Left colon (tissue), 2 donors: Measurements from ENCODE around the gene PACSIN3. TPM values are rescaled to one million over a fixed set of nuclear protein-coding genes. Genes with fewer than 3 reads are reported as not detected.
"Not testable (repeated sequence)": the region's sequence is repeated elsewhere in the genome, so short reads cannot be mapped to it uniquely, and the experiment has no call there.

Experiments used
- ATAC-seq: fragments of 200-7000 bp; cut with Tn5 transposase; one replicate; pipeline ENCODE4 v1.9.1; 2020; ENCODE audit warnings: mild to moderate bottlenecking, moderate library complexity
- DNase-seq, 2 donors: peaks; one replicate each; pipeline ENCODE4 v3.0.0-alpha.2; 2020
- intact Hi-C, 2 donors: fragments of 100-400 bp; cut with DNase I in 1 of 2; cut with micrococcal nuclease in 1 of 2; formaldehyde crosslinking; loops; one replicate each; pipeline versions ENCODE4 v1.11.2 to v1.14.0; 2022; cut with DNase I, micrococcal nuclease
- long read RNA-seq: library from polyadenylated mRNA; unstranded; transcript quantifications from one replicate; pipeline ENCODE4 v2.0.0, GENCODE V29; 2021
- total RNA-seq, 2 donors: library from RNA; stranded (reverse); fragmentation: NEBNext Ultra II Directional; extraction: Animal tissue kit (Norgen Biotek cat#: 25700); gene quantifications; one replicate each; pipeline ENCODE4 v1.2.1, GENCODE V29; 2021
- donor health status: DM: no; HTN: no; CAD: no.
- donor health status: DM: yes; HTN: yes; CAD: no.

PACSIN3 gene
- 1 to 10 TPM; 2.2 to 7.1 TPM for total RNA-seq
- long read RNA-seq, partial matches to known transcripts = 0 of 4 reads
- long read RNA-seq, other reads (novel, unspliced or antisense) = 1 of 4 reads

DNA sequence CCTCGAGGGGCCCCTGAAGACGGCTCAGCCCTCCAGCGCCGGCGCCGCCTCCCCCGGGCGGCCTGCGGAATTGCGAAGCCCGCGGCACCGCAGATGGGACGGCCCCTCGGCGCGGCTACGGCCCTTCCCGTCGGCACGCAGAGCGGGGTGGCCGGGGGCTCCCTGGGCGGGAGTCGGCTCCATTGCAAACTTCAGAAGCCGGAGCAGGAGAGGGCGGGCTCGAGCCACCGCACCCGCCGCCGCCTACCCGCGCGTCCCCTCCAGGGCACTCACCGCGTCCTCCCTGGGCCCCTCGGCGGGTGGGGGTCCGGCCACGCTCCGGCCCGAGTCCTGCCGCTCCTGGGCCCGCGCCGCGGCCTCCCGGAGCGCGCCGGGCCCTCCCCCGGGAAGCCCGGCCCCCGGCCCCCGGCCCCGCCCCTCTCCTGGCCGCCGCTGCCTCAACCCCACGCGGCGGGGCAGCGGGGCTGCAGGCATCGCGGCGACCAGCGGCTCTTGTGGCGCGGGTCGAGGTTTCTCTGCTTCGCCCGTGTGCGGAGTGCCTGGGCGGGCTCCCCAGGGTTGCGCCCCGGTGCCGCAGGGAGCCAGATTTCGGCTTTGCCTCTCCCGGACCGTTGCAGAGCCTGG, at the start of gene PACSIN3:
PACSIN3 (minus strand) TSS at position 359 of the 624 bp plus-strand sequence. CDS start 3,707 bp downstream, outside the sequence.
- ATAC-seq (peak; percentile 71), DNase-seq (peak in 1 of 2 donors; percentile 48)
- intact Hi-C loops = no loop called here

GRCh38 chr11:47235163-47235562, 48.9 kb upstream of the PACSIN3 start:
- DNase-seq (no peak), ATAC-seq (no peak)
- intact Hi-C loops = no loop called here

GRCh38 chr11:47234669-47235100, 48.5 kb upstream of the PACSIN3 start:
- ATAC-seq = peak; percentile 66
- DNase-seq = peak; percentile 52 to 56
- intact Hi-C loops = no loop called here

GRCh38 chr11:47233989-47234668, 47.9 kb upstream of the PACSIN3 start:
- DNase-seq = no peak
- intact Hi-C loops = no loop called here
- peak; percentile 76 for ATAC-seq

DNA sequence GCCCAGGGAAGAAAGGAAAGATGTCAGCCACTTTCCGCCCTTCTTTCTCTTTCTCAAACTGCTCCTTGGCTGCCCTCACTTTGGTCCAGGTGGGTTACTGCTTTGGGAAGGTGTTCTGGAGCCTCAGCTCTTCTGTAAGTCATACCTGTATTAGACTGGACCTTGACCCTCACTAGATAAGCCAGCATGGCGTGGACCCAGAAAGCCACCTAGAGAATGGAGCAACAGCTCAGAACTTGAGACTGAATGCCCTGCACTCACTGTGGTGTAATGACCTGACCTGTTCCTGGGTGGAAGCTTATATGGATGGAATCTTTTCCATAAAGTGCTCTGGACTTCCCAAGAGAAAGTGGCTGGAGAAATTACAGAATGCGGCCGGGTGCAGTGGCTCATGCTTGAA, 46.8 kb upstream of the PACSIN3 start:
- ATAC-seq = peak; percentile 14
- no peak for DNase-seq
- intact Hi-C loops = no loop called here

DNA sequence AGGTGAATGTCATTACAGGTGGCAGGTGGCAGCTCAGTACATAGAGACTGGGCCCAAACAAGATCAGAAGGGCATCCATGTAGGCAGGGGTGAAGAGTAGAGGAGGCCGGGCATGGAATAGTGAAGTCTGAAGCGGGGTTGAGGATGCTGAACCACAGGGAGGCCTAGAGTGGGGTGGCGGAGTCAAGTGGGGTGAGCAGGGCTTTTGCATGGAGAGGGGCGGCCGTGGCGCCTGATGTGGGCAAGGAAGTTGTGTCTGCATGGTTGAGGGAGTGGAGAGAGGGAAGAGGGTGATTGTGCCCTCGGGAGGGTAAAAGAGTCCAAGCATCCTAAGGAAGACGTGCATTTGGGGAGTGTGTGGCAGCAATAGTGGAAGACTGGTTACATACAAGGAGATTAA, 42.9 kb upstream of the PACSIN3 start:
- intact Hi-C loops = no loop called here
- DNase-seq (no peak), ATAC-seq (no peak)

- intact Hi-C loops = no loop called here
- ATAC-seq = no peak
- DNase-seq = no peak
These were observed 39.5 kb upstream of the PACSIN3 start for GRCh38 chr11:47225552-47226400.

- DNase-seq (no peak), ATAC-seq (no peak)
- intact Hi-C loops = no loop called here
These were observed 36.5 kb upstream of the PACSIN3 start for GRCh38 chr11:47222696-47223095.

DNA sequence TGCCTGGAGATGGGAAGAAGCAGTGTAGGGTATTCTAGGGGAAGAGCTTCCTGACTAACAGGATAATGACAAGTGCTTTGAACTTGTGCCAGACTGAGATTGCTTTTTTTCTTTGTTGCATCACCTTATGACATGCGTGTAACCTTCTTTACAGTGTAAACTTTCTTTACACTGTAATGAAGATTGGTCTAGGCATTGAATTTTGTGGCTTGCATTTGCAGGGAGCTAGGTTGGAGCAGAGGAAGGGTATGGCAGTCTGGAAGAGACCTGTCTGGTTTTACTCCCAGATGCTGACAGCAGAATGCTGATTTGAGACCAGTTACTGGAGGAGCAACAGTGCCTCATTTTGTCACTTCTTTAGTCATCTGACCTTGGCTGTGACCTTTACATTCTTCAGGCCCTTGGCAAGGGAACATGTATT, 34.2 kb upstream of the PACSIN3 start:
- intact Hi-C loops = no loop called here
- peak; percentile 34 for ATAC-seq
- DNase-seq = no peak

- intact Hi-C loops = no loop called here
- ATAC-seq = peak; percentile 26
These were observed 30.0 kb upstream of the PACSIN3 start for GRCh38 chr11:47216121-47216798.

DNA sequence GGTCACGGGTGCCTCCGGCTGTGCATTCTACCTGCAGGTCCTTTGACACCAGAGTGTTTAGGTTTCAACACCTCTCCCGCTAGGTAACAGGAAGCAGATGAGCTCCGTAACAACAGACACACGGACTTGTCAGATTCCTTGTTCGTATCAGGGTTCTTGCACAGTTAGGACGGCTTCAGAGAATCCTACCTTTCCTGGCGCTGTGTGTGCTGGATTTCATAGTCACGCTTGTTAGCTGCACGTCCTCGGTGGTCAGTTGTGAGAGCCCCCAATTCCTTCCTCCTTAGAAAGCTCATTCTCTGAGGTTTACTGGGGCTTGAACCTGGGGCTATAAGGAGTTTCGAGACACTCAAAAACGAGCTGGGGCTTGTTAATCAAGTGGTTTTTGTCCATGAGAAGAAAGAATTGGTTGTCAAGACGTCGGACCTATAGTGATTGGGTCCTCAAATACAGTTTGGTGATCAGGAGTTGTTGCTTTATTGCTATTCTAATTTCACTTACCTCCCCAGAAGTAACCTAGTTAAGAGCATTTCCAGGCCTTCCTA, 29.2 kb upstream of the PACSIN3 start:
- intact Hi-C loops = no loop called here
- no peak for ATAC-seq
- no peak for DNase-seq

More at GRCh38 chr11:47216121-47216798, 30.0 kb upstream of the PACSIN3 start:
- peak; percentile 59 to 70 for DNase-seq

GRCh38 chr11:47213950-47214565, 27.8 kb upstream of the PACSIN3 start:
- intact Hi-C loops = no loop called here
- ATAC-seq = peak; percentile 84
- peak; percentile 93 to 97 for DNase-seq

GRCh38 chr11:47212938-47213337, 26.7 kb upstream of the PACSIN3 start:
- intact Hi-C loops = no loop called here
- ATAC-seq = no peak
- DNase-seq = peak in 1 of 2 donors; percentile 40

DNA sequence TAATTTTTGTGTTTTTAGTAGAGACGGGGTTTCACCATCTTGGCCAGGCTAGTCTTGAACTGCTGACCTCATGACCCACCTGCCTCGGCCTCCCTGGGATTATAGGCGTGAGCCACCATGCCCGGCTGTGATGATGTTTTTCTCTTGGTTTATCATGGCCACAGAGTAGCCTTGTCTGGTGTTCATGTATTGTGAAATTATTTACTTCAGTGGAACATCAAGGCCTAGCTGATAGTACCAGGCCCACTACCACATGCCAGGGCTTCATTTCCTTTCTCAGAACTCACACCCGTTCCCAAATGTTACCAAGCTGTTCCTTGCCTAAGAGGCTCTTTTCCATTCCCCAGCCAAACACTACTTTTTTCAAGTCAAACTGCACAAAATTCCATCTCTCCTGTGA, 22.4 kb upstream of the PACSIN3 start:
- intact Hi-C loops = no loop called here
- DNase-seq (no peak), ATAC-seq (no peak)

DNA sequence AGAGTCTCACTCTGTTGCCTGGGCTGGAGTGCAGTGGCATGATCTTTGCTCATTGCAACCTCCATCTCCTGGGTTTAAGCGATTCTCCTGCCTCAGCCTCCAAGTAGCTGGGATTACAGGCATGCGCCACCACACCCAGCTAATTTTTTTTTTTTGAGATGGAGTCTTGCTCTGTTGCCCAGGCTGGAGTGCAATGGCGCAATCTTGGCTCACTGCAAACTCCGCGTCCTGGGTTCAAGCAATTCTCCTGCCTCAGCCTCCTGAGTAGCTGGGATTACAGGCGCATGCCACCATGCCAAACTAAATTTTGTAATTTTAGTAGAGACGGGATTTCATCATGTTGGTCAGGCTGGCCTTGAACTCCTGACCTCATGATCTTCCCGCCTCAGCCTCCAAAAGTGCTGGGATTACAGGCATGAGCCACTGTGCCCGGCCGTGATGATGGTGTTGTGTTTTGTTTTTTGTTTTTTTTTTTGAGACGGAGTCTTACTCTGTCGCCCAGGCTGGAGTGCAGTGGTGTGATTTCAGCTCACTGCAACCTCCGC, 21.8 kb upstream of the PACSIN3 start:
- ATAC-seq, intact Hi-C loops, DNase-seq: not testable (repeated sequence)

DNA sequence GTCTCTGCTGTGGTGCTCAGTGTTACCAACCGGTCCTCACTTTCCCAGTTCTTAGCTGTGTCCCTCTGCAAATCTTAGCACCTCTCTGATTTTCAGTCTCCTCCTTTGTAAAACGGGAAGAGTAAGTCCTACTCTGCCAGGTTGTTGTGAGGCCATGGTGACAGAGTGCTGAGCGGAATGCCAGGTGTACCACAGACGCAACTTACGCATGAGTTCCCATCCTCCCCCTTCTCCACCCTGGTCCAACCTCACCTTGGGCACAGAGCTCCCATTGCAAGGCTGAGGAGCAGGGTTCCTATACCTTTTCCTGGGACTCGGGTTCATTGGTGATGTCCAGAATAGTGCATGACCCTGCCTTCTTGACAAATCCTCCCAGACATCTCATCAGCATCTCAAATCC, 21.2 kb upstream of the PACSIN3 start:
- no peak for ATAC-seq
- no peak for DNase-seq
- intact Hi-C loops = no loop called here

DNA sequence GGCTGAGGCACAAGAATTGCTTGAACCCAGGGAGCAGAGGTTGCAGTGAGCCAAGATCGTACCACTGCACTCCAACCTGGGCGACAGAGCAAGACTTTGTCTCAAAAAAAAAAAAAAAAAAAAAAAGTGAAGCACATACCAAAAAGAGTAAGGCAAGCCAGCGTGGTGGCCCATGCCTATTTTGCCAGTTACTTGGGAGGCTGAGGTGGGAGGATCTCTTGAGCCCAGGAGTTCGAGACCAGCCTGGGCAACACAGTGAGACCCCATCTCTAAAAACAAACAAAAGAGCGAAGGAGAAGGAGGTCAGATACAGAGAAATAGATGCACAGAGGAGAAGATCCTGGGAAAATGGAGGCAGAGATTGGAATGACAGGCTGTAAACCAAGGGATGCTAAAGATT, 20.3 kb upstream of the PACSIN3 start:
- intact Hi-C loops, ATAC-seq, DNase-seq: not testable (repeated sequence)

GRCh38 chr11:47204637-47204989, 18.4 kb upstream of the PACSIN3 start:
- DNase-seq (no peak), ATAC-seq (no peak)
- intact Hi-C loops = no loop called here
